PC-3 (cell line): Measurements from ENCODE around the gene RTTN.

Experiments
- CTCF ChIP-seq: fragments of 300-600 bp; sonication (generic); conservative IDR thresholded peaks from 2 replicates; pipeline ENCODE4 v1.5.1; 2017; ENCODE audit warnings: antibody characterized with exemption, low read depth, mild to moderate bottlenecking, low read length
- EZH2 ChIP-seq: fragments of 300-600 bp; sonication (generic); IDR thresholded peaks from one replicate; pipeline ENCODE4 v1.6.1; 2017; ENCODE audit warnings: antibody characterized with exemption, mild to moderate bottlenecking, low read length; ENCODE audit not compliant: unreplicated experiment
- EZH2phosphoT487 ChIP-seq: fragments of 300-600 bp; sonication (generic); IDR thresholded peaks from 2 replicates; pipeline ENCODE4 v1.6.1; 2018; ENCODE audit warnings: mild to moderate bottlenecking, antibody characterized with exemption, low read length, borderline replicate concordance

GRCh38 chr18:70021498-70021897, 184.0 kb downstream of the RTTN start:
- TF ChIP-seq CTCF (no peak), EZH2 (no peak), EZH2phosphoT487 (no peak)
